Measurements from ENCODE around the gene SLC4A2.
A peak's percentile ranks its signal among the peaks of the same experiment; 100 is the strongest.

The SLC4A2 gene

DNA sequence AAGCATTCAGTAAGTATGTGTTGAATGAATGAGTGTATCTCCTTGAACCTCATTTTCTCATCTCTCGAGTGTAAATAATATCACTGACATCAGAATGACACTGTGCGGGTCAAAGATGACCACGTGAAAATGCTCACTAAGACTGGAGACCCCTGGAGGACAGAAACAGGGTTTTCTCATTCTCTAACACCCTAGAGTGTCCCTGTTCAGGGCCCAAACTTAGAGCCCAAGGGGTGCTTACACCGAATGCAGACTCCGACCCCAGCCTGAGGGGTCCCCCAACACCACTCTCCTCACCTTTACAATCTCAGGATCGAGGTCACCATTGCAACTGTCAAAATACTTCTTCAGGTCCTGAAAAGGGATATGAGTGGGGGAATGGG, 3.1 kb upstream of the SLC4A2 start:
- H3K4me3 ChIP-seq (replicated peaks; ENCODE audit: low read depth, low read length) = no peak overlapping the region
- DNase-seq (ENCODE audit: extremely low read depth, low read depth) = no peak
- TF ChIP-seq CTCF (IDR thresholded peaks at IDR 0.05; ENCODE audit: low read depth, low read length, missing control alignments) = no peak

- no peak for TF ChIP-seq CTCF (IDR thresholded peaks at IDR 0.05; ENCODE audit: low read depth, low read length, missing control alignments)
- DNase-seq (ENCODE audit: extremely low read depth, low read depth) = no peak
- H3K4me3 ChIP-seq (replicated peaks; ENCODE audit: low read depth, low read length) = peak overlapping the region; percentile 83
Measured at GRCh38 chr7:151056666-151057505, 2.5 kb upstream of the SLC4A2 start.

- DNase-seq (ENCODE audit: extremely low read depth, low read depth) = no peak
- TF ChIP-seq CTCF (IDR thresholded peaks at IDR 0.05; ENCODE audit: low read depth, low read length, missing control alignments) = no peak
- peak within 1 kb of the TSS; percentile 83 for H3K4me3 ChIP-seq (replicated peaks; ENCODE audit: low read depth, low read length)
Measured at GRCh38 chr7:151057506-151057988, 1.8 kb upstream of the SLC4A2 start, which contains the start of gene CDK5. TSS of gene CDK5 (minus strand) at chr7:151057897. CDS start at chr7:151057848, 49 bp downstream.

DNA sequence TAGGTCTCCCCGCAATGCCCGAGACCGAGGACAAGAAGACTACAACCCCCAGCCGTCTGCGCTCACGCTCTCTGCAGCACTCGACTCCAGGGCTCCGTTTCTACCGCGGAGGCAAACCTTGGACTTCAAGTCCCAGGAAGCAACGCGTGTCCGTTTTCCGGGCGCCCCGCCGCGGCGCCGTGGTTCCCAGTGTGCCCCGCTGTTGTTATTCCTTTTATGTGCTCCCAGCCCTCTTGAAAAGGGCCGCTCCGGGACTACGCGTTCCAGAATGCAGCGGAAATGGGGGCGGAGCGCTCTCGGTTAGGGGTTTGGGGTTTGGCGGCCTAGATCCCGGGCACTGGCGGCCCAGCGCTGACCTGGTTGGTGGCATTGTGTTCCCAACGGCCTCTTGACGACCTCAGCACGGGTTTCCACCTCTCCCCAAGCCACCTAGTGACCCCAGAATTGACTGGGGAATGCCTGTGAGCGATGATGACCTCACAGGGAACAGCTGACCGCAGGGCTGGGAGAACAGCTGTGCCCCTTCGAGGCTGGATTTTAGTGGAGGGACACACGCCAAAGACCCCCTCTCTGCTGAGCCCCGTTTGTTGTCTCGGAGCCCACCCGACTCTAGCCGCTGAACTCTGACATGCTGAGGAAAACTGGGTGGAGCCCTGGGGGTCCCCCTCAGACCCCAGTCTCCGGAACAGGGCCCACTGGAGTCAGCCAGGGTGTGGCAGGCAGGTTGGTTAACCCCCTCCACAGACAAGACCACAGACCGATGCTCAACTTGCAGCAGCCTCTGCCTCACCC, 1.2 kb upstream of the SLC4A2 start:
- no peak for TF ChIP-seq CTCF (IDR thresholded peaks at IDR 0.05; ENCODE audit: low read depth, low read length, missing control alignments)
- peak; percentile 98 for DNase-seq (ENCODE audit: extremely low read depth, low read depth)
- peak overlapping the region; percentile 83 for H3K4me3 ChIP-seq (replicated peaks; ENCODE audit: low read depth, low read length)

GRCh38 chr7:151058781-151059366, 515 bp upstream of the SLC4A2 start:
- no peak for TF ChIP-seq CTCF (IDR thresholded peaks at IDR 0.05; ENCODE audit: low read depth, low read length, missing control alignments)
- peak overlapping the region; percentile 83 for H3K4me3 ChIP-seq (replicated peaks; ENCODE audit: low read depth, low read length)
- DNase-seq (ENCODE audit: extremely low read depth, low read depth) = no peak

GRCh38 chr7:151060113-151060415, 675 bp downstream of the SLC4A2 start:
- no peak for TF ChIP-seq CTCF (IDR thresholded peaks at IDR 0.05; ENCODE audit: low read depth, low read length, missing control alignments)
- no peak for DNase-seq (ENCODE audit: extremely low read depth, low read depth)
- peak overlapping the region; percentile 83 for H3K4me3 ChIP-seq (replicated peaks; ENCODE audit: low read depth, low read length)
